GM12864 (cell line): ENCODE data around the gene MTF2.

Source experiments
- DNase-seq: peaks from one replicate; pipeline ENCODE4 v3.0.0-alpha.2; 2011; ENCODE audit warnings: low read depth
- H3K4me3 ChIP-seq: 2 replicates; pipeline ENCODE4 v1.5.1; 2011; ENCODE audit warnings: mild to moderate bottlenecking, low read depth, low read length, control low read depth
- TF ChIP-seq, protein P1 (sequence below): IDR thresholded peaks from 2 replicates; pipeline ENCODE4 v1.5.1; 2011; ENCODE audit warnings: low read depth, mild to moderate bottlenecking, moderate library complexity, low read length, control low read depth, inconsistent platforms; ENCODE audit errors: missing control alignments

The MTF2 gene

GRCh38 chr1:93102142-93102541 lies 23.1 kb downstream of the MTF2 start:
- DNase-seq: no peak
- no peak overlapping the region for H3K4me3 ChIP-seq
- TF ChIP-seq, protein P1, sequence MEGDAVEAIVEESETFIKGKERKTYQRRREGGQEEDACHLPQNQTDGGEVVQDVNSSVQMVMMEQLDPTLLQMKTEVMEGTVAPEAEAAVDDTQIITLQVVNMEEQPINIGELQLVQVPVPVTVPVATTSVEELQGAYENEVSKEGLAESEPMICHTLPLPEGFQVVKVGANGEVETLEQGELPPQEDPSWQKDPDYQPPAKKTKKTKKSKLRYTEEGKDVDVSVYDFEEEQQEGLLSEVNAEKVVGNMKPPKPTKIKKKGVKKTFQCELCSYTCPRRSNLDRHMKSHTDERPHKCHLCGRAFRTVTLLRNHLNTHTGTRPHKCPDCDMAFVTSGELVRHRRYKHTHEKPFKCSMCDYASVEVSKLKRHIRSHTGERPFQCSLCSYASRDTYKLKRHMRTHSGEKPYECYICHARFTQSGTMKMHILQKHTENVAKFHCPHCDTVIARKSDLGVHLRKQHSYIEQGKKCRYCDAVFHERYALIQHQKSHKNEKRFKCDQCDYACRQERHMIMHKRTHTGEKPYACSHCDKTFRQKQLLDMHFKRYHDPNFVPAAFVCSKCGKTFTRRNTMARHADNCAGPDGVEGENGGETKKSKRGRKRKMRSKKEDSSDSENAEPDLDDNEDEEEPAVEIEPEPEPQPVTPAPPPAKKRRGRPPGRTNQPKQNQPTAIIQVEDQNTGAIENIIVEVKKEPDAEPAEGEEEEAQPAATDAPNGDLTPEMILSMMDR: no peak

- TF ChIP-seq, protein P1: no peak
- DNase-seq: no peak
- no peak overlapping the region for H3K4me3 ChIP-seq
Measured at GRCh38 chr1:93106226-93106625, 27.1 kb downstream of the MTF2 start.

DNA sequence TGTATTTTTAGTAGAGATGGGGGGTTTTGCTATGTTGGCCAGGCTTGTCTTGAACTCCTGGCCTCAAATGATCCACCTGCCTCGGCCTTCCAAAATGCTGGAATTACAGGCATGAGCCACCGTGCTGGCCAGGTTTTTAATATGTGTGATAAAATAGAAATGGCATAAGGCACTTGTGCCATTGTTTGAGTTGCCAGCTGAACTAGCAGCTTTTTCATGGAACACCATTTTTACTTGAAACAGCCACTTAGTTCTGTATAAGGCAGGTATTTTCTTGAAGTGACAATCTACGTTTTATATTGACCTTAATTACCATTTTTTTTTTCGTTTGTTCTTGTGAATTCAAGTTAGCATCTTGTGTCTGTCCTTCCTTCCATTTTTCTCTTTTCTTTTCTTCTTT lies 28.3 kb downstream of the MTF2 start:
- TF ChIP-seq, protein P1: no peak
- DNase-seq: no peak
- H3K4me3 ChIP-seq: no peak overlapping the region

DNA sequence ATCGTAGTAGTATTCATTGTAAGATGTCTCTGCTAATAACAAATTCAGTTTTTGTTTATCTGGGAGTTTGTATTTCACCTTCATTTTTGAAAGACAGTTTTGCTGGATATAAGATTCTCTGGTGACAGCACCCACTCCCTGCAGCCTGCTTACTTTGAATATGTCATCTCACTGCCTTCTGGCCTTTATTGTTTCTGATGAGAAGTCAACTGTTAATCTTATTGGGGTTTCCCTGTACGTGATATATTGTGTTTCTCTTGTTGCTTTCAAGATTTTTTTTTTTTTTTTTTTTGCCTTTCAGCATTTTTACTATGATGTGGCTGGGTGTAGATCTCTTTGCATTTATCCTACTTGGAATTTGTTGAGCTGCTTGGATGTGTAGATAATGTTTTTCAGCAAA lies 29.3 kb downstream of the MTF2 start:
- H3K4me3 ChIP-seq: no peak overlapping the region

DNA sequence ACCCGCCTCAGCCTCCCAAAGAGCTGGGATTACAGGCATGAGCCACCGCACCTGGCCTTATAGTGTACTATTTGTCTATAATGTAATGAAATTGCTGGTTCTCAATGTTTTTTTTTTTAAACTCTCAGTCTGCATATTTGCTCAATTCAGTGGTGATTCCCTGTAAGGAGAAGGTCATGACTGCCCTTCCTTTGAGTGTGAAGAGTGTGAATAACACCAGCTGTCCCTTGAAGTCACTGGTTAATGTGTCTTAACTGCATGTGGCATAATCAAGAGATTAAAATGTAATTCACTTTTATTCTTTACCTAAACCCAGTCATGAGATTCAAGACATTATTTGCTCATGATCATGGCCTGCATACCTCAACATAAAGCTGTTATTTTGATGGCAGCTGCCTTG lies 30.5 kb downstream of the MTF2 start:
- H3K4me3 ChIP-seq: no peak overlapping the region
- TF ChIP-seq, protein P1: no peak
- DNase-seq: no peak

More for the DNA sequence above, 29.3 kb downstream of the MTF2 start:
- TF ChIP-seq, protein P1: no peak
- DNase-seq: no peak

GRCh38 chr1:93111065-93111464 lies 32.0 kb downstream of the MTF2 start:
- no peak overlapping the region for H3K4me3 ChIP-seq
- TF ChIP-seq, protein P1: no peak
- DNase-seq: no peak

DNA sequence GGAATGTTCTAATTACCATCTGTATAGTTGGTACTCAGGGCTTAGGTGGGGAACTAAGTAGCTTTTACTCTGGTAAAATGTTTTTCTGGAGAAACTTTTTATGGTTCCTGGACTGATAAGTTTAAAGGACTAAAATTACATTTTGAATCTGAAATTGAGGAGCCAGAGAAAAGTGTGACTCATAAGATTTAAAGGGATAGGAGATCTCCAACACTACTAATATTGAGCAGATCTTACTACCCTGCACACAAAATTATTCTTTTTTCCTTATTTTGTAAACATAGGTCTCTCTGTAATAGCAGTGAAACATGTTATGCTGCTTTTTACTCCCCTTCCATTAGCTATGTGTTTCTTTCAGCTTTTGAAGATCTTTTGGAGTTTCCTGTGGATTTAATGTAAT lies 32.5 kb downstream of the MTF2 start:
- TF ChIP-seq, protein P1: no peak
- no peak for DNase-seq
- H3K4me3 ChIP-seq: no peak overlapping the region
